CD4-positive, alpha-beta T cell treated with Interleukin-6 at 100 ng/mL for 8 hours (primary cell): ENCODE results near the gene FOXD4L1.
"Not testable (repeated sequence)": the region's sequence is repeated elsewhere in the genome, so short reads cannot be mapped to it uniquely, and the experiment has no call there.

Source experiments
- DNase-seq: peaks from one replicate; pipeline ENCODE4 v3.0.0-alpha.2; 2020; ENCODE audit warnings: mixed read lengths, low spot score

FOXD4L1 gene

GRCh38 chr2:113524986-113525385 is 26.5 kb downstream of the FOXD4L1 start:
- not testable (repeated sequence) for DNase-seq

GRCh38 chr2:113527350-113528045 is 29.0 kb downstream of the FOXD4L1 start:
- not testable (repeated sequence) for DNase-seq

- not testable (repeated sequence) for DNase-seq
Observed at GRCh38 chr2:113528126-113528525, 29.7 kb downstream of the FOXD4L1 start.

GRCh38 chr2:113528904-113529303 is 30.4 kb downstream of the FOXD4L1 start:
- not testable (repeated sequence) for DNase-seq

- not testable (repeated sequence) for DNase-seq
Observed at GRCh38 chr2:113532991-113533390, 34.5 kb downstream of the FOXD4L1 start.

GRCh38 chr2:113536573-113536972 is 38.1 kb downstream of the FOXD4L1 start:
- DNase-seq = not testable (repeated sequence)

- DNase-seq = not testable (repeated sequence)
Observed at GRCh38 chr2:113540834-113541203, 42.4 kb downstream of the FOXD4L1 start.

GRCh38 chr2:113541204-113541975 is 42.9 kb downstream of the FOXD4L1 start:
- DNase-seq = peak; percentile 5

GRCh38 chr2:113541976-113542485 is 43.6 kb downstream of the FOXD4L1 start:
- DNase-seq = not testable (repeated sequence)

- DNase-seq = not testable (repeated sequence)
Observed at GRCh38 chr2:113542529-113542928, 44.1 kb downstream of the FOXD4L1 start.
